Neuronal stem cell (in vitro differentiated cells): ENCODE measurements around the gene PCNX1.

ENCODE experiments used
- DNase-seq: peaks from one replicate; pipeline ENCODE4 v3.0.0-alpha.2; 2013; ENCODE audit warnings: low spot score
- H2AFZ ChIP-seq: one replicate; pipeline ENCODE4 v1.6.1; 2013; ENCODE audit warnings: mild to moderate bottlenecking, low read length, inconsistent platforms
- H2AK5ac ChIP-seq: 2 replicates; pipeline ENCODE4 v1.6.1; 2013; ENCODE audit warnings: low read depth, mild to moderate bottlenecking, inconsistent platforms, low read length, moderate library complexity, mixed read lengths
- H2BK120ac ChIP-seq: 2 replicates; pipeline ENCODE4 v1.6.1; 2013; ENCODE audit warnings: low read depth, mild to moderate bottlenecking, inconsistent platforms, low read length, moderate library complexity, mixed read lengths
- H2BK12ac ChIP-seq: one replicate; pipeline ENCODE4 v1.6.1; 2013; ENCODE audit warnings: low read length, inconsistent platforms
- H2BK15ac ChIP-seq: 2 replicates; pipeline ENCODE4 v1.6.1; 2013; ENCODE audit warnings: mild to moderate bottlenecking, low read length, inconsistent platforms, mixed read lengths
- H2BK5ac ChIP-seq: one replicate; pipeline ENCODE4 v1.6.1; 2013; ENCODE audit warnings: inconsistent platforms, mild to moderate bottlenecking, low read length, moderate library complexity
- H3K14ac ChIP-seq: one replicate; pipeline ENCODE4 v1.6.1; 2013; ENCODE audit warnings: low read length, inconsistent platforms
- H3K18ac ChIP-seq: 2 replicates; pipeline ENCODE4 v1.6.1; 2013; ENCODE audit warnings: low read length, inconsistent platforms
- H3K23ac ChIP-seq: 2 replicates; pipeline ENCODE4 v1.6.1; 2013; ENCODE audit warnings: low read depth, mild to moderate bottlenecking, mixed read lengths, low read length, inconsistent platforms; ENCODE audit not compliant: poor library complexity
- H3K27ac ChIP-seq: replicated peaks from 3 replicates; pipeline ENCODE4 v1.5.1; 2013; ENCODE audit warnings: low read length, inconsistent platforms
- H3K27me3 ChIP-seq, 3 experiments: 2 replicates each; pipeline ENCODE4 v1.6.1; 2013; ENCODE audit warnings: low read length in 3 of 3, mild to moderate bottlenecking in 2 of 3, inconsistent platforms in 1 of 3, low read depth in 1 of 3, mixed read lengths in 1 of 3, moderate library complexity in 1 of 3; ENCODE audit not compliant: control insufficient read depth in 3 of 3, insufficient read depth in 3 of 3
- H3K36me3 ChIP-seq, 2 donors: replicated peaks in 1 of 2; 2 replicates each; pipeline ENCODE4 v1.6.1; 2013; ENCODE audit warnings: low read length in 2 of 2; ENCODE audit not compliant: control insufficient read depth in 2 of 2, insufficient read depth in 2 of 2
- H3K4ac ChIP-seq: 2 replicates; pipeline ENCODE4 v1.6.1; 2013; ENCODE audit warnings: inconsistent platforms, mild to moderate bottlenecking, low read length, moderate library complexity
- H3K4me1 ChIP-seq, 2 donors: 1 replicate in 1 of 2; 2 replicates in 1 of 2; pipeline ENCODE4 v1.6.1; 2013; ENCODE audit warnings: low read length in 2 of 2, low read depth in 1 of 2; ENCODE audit not compliant: control insufficient read depth in 2 of 2, insufficient read depth in 1 of 2
- H3K4me2 ChIP-seq: one replicate; pipeline ENCODE4 v1.6.1; 2013; ENCODE audit warnings: mild to moderate bottlenecking, low read length, inconsistent platforms; ENCODE audit not compliant: insufficient read depth, poor library complexity, severe bottlenecking
- H3K4me3 ChIP-seq, 2 donors: 2 replicates each; pipeline ENCODE4 v1.5.1; 2013; ENCODE audit warnings: low read length in 2 of 2, mild to moderate bottlenecking in 2 of 2, inconsistent platforms in 1 of 2, moderate library complexity in 1 of 2
- H3K79me1 ChIP-seq: one replicate; pipeline ENCODE4 v1.6.1; 2013; ENCODE audit warnings: low read depth, mild to moderate bottlenecking, inconsistent platforms, low read length, moderate library complexity
- H3K9ac ChIP-seq: one replicate; pipeline ENCODE4 v1.6.1; 2013; ENCODE audit warnings: mild to moderate bottlenecking, low read depth, low read length, inconsistent platforms; ENCODE audit not compliant: poor library complexity
- H3K9me3 ChIP-seq, 2 donors: replicated peaks in 1 of 2; 2 replicates each; pipeline versions ENCODE3 to v1.6.1; 2013; ENCODE audit warnings: low read length in 2 of 2, mild to moderate bottlenecking in 2 of 2, inconsistent platforms in 1 of 2, low read depth in 1 of 2, mixed read lengths in 1 of 2, moderate library complexity in 1 of 2; ENCODE audit not compliant: control insufficient read depth in 2 of 2, insufficient read depth in 1 of 2
- H4K8ac ChIP-seq: one replicate; pipeline ENCODE4 v1.6.1; 2013; ENCODE audit warnings: low read depth, mild to moderate bottlenecking, inconsistent platforms, low read length, moderate library complexity
- H4K91ac ChIP-seq: one replicate; pipeline ENCODE4 v1.6.1; 2013; ENCODE audit warnings: low read length, low read depth, mild to moderate bottlenecking, inconsistent platforms; ENCODE audit not compliant: poor library complexity
- whole genome bisulfite sequencing, 2 donors: extraction: QIAGEN DNeasy Blood & Tissue Kit; methylation state at CpG; one replicate each; pipeline ENCODE4 v1.1.7; 2013; ENCODE audit warnings: missing lambda C conversion rate in 2 of 2, mixed read lengths in 1 of 2; ENCODE audit not compliant: insufficient read length in 2 of 2, insufficient replicate concordance in 1 of 2; ENCODE audit errors: extremely low coverage in 2 of 2; 5-methylcytosine and 5-hydroxymethylcytosine counted together

PCNX1 gene

GRCh38 chr14:70995211-70995610, 88.0 kb downstream of the PCNX1 start:
- no peak overlapping the region for H2BK12ac ChIP-seq
- no peak overlapping the region for H2AK5ac ChIP-seq

GRCh38 chr14:70995671-70996070, 88.4 kb downstream of the PCNX1 start:
- H2BK12ac ChIP-seq: no peak overlapping the region
- H3K79me1 ChIP-seq: no peaks in the 10 kb centered on the region
- no peak overlapping the region for H2AK5ac ChIP-seq
- H3K27me3 ChIP-seq: no peaks in the 10 kb centered on the region
- no peak overlapping the region for H4K91ac ChIP-seq
- no peak overlapping the region for H3K18ac ChIP-seq
- H3K36me3 ChIP-seq: peaks cover 0 to 20% of the 10 kb centered on the region in 2 donors
- H2BK15ac ChIP-seq: no peak overlapping the region
- no peak overlapping the region for H3K27ac ChIP-seq
- H3K9me3 ChIP-seq: peaks cover 0 to 3% of the 10 kb centered on the region in 2 donors
- H3K4me1 ChIP-seq: no peaks in the 10 kb centered on the region
- no peak overlapping the region for H2BK5ac ChIP-seq
- H3K23ac ChIP-seq: no peak overlapping the region
- no peak overlapping the region for H3K14ac ChIP-seq
- H3K9ac ChIP-seq: no peak overlapping the region
- H3K4ac ChIP-seq: no peak overlapping the region
- WGBS, 2 donors: no CpG with 5 or more reads among the region's 3 CpGs
- no peak for DNase-seq
- no peak overlapping the region for H3K4me3 ChIP-seq
- no peak overlapping the region for H4K8ac ChIP-seq
- H3K4me2 ChIP-seq: no peak overlapping the region
- H2BK120ac ChIP-seq: no peak overlapping the region
- no peak overlapping the region for H2AFZ ChIP-seq

More at GRCh38 chr14:70995211-70995610, 88.0 kb downstream of the PCNX1 start:
- H4K91ac ChIP-seq: no peak overlapping the region
- H2BK120ac ChIP-seq: no peak overlapping the region
- no CpG with 5 or more reads among the region's 1 CpG for WGBS, 2 donors
- no peak overlapping the region for H3K14ac ChIP-seq
- peaks cover 0 to 3% of the 10 kb centered on the region in 2 donors for H3K9me3 ChIP-seq
- no peak overlapping the region for H2BK15ac ChIP-seq
- H3K27me3 ChIP-seq: no peaks in the 10 kb centered on the region
- H3K18ac ChIP-seq: no peak overlapping the region
- H3K4me3 ChIP-seq: no peak overlapping the region
- DNase-seq: no peak
- H3K4ac ChIP-seq: no peak overlapping the region
- no peak overlapping the region for H3K9ac ChIP-seq
- no peak overlapping the region for H2AFZ ChIP-seq
- no peak overlapping the region for H3K23ac ChIP-seq
- no peaks in the 10 kb centered on the region for H3K4me1 ChIP-seq
- H3K36me3 ChIP-seq: peaks cover 0 to 20% of the 10 kb centered on the region in 2 donors
- no peaks in the 10 kb centered on the region for H3K79me1 ChIP-seq
- no peak overlapping the region for H3K4me2 ChIP-seq
- no peak overlapping the region for H3K27ac ChIP-seq
- no peak overlapping the region for H4K8ac ChIP-seq
- H2BK5ac ChIP-seq: no peak overlapping the region

GRCh38 chr14:70999117-70999516, 91.9 kb downstream of the PCNX1 start:
- no peak overlapping the region for H2BK12ac ChIP-seq
- no peak overlapping the region for H3K4me3 ChIP-seq
- H3K14ac ChIP-seq: no peak overlapping the region
- no CpG with 5 or more reads among the region's 1 CpG for WGBS, 2 donors
- H3K27ac ChIP-seq: no peak overlapping the region
- H3K4me2 ChIP-seq: no peak overlapping the region
- H2AFZ ChIP-seq: no peak overlapping the region
- peaks cover 0 to 30% of the 10 kb centered on the region in 2 donors for H3K36me3 ChIP-seq
- H3K18ac ChIP-seq: no peak overlapping the region
- H4K8ac ChIP-seq: no peak overlapping the region
- H2BK120ac ChIP-seq: no peak overlapping the region
- peaks cover 0 to 2% of the 10 kb centered on the region in 2 donors for H3K4me1 ChIP-seq
- no peaks in the 10 kb centered on the region for H3K27me3 ChIP-seq
- DNase-seq: no peak
- no peak overlapping the region for H2BK5ac ChIP-seq
- no peak overlapping the region for H2BK15ac ChIP-seq
- peaks cover 0 to 3% of the 10 kb centered on the region in 2 donors for H3K9me3 ChIP-seq
- H3K23ac ChIP-seq: no peak overlapping the region
- H3K9ac ChIP-seq: no peak overlapping the region
- no peak overlapping the region for H3K4ac ChIP-seq
- H3K79me1 ChIP-seq: no peaks in the 10 kb centered on the region
- H2AK5ac ChIP-seq: no peak overlapping the region
- no peak overlapping the region for H4K91ac ChIP-seq

GRCh38 chr14:71000091-71000490, 92.8 kb downstream of the PCNX1 start:
- Histone ChIP-seq H3K23ac (no peak overlapping the region), H3K27ac (no peak overlapping the region), H3K79me1 (no peaks in the 10 kb centered on the region), H3K4me2 (no peak overlapping the region), H2BK5ac (no peak overlapping the region), H4K8ac (no peak overlapping the region), H2AK5ac (no peak overlapping the region), H3K9me3 (peaks cover 0 to 3% of the 10 kb centered on the region in 2 donors), H3K4me1 (peaks cover 0 to 2% of the 10 kb centered on the region in 2 donors), H2AFZ (no peak overlapping the region), H2BK12ac (no peak overlapping the region), H2BK120ac (no peak overlapping the region), H3K4me3 (no peak overlapping the region), H3K14ac (no peak overlapping the region), H3K36me3 (peaks cover 3 to 40% of the 10 kb centered on the region in 2 donors), H3K4ac (no peak overlapping the region), H3K18ac (no peak overlapping the region), H4K91ac (no peak overlapping the region), H3K9ac (no peak overlapping the region), H2BK15ac (no peak overlapping the region), H3K27me3 (no peaks in the 10 kb centered on the region)
- DNase-seq: no peak
- no CpG with 5 or more reads among the region's 2 CpGs for WGBS, 2 donors
